ENCODE data around the gene GPR153.

DNA sequence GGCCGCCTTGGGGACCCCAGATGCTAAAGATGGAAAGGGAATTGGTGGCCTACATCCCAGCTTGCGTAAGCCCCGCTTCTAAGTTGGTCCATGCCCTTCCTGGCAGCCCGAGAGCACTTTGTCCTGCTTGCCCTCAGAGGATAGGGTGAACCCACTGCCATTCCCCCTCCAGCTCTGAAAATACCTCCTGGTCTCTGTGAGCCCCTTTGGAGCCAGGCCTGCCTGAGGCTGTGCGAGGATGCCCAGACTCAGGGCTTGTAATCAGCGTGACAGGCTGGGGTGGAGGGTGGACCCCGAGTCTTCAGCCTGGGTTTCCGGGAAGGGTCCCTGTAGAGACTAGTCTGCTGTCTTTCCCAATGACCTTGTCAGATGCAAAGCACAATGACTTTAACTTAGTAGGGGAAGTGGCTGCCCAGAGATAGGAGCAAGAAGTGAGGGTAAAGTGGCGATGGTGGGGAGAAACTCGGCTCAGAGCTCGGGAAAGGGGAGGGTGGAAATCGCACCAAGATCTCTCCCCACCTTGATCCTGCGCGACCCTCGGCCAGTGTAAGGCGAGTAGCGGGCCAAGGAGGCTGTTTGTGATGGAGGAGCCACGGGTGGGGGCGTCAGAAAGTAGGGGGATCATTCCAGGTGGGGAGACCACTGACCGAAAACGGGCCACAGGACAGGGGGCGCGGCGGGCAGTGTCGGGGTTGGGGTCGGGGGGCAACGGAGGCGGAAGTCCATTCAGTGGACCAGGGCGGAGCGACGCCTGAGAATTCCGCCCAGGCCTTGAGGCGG is 19.6 kb downstream of the GPR153 start:
- TF ChIP-seq EZH2 (IDR thresholded peaks at IDR 0.05; ENCODE audit: borderline replicate concordance, insufficient read depth, low read depth, low read length, poor library complexity, severe bottlenecking), result no peak
- TF ChIP-seq, protein P1, sequence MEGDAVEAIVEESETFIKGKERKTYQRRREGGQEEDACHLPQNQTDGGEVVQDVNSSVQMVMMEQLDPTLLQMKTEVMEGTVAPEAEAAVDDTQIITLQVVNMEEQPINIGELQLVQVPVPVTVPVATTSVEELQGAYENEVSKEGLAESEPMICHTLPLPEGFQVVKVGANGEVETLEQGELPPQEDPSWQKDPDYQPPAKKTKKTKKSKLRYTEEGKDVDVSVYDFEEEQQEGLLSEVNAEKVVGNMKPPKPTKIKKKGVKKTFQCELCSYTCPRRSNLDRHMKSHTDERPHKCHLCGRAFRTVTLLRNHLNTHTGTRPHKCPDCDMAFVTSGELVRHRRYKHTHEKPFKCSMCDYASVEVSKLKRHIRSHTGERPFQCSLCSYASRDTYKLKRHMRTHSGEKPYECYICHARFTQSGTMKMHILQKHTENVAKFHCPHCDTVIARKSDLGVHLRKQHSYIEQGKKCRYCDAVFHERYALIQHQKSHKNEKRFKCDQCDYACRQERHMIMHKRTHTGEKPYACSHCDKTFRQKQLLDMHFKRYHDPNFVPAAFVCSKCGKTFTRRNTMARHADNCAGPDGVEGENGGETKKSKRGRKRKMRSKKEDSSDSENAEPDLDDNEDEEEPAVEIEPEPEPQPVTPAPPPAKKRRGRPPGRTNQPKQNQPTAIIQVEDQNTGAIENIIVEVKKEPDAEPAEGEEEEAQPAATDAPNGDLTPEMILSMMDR (IDR thresholded peaks at IDR 0.05), result no peak
